ENCODE data around the gene KCNJ12.

- TF ChIP-seq CTCF (IDR thresholded peaks at IDR 0.05) = no peak
- no peak for TF ChIP-seq POLR2A (IDR thresholded peaks at IDR 0.05)
Measured at GRCh38 chr17:21467739-21468490, 91.8 kb downstream of the KCNJ12 start.
